T-helper 1 cell treated with Interleukin-12 subunit alpha and Interleukin-12 subunit beta and Interleukin-4 antibody, amounts not matched to agents 30 μg/mL and 1 μg/mL, for 36 hours (primary cell): ENCODE data around the gene PTPRM.

Experiments
- H3K27ac Mint-ChIP-seq: one replicate; pipeline ENCODE4 v1.8.0; 2021; ENCODE audit warnings: mild to moderate bottlenecking, mixed read lengths
- H3K27me3 Mint-ChIP-seq: one replicate; pipeline ENCODE4 v1.8.0; 2021; ENCODE audit warnings: low read depth, mixed read lengths
- H3K36me3 Mint-ChIP-seq: one replicate; pipeline ENCODE4 v1.8.0; 2021; ENCODE audit warnings: low read depth, mixed read lengths
- H3K4me1 Mint-ChIP-seq: one replicate; pipeline ENCODE4 v1.8.0; 2021; ENCODE audit warnings: low read depth, mixed read lengths
- H3K4me3 Mint-ChIP-seq: one replicate; pipeline ENCODE4 v1.8.0; 2021; ENCODE audit warnings: mild to moderate bottlenecking, moderate library complexity, mixed read lengths
- H3K9me3 Mint-ChIP-seq: one replicate; pipeline ENCODE4 v1.8.0; 2021; ENCODE audit warnings: mixed read lengths

The PTPRM gene

DNA sequence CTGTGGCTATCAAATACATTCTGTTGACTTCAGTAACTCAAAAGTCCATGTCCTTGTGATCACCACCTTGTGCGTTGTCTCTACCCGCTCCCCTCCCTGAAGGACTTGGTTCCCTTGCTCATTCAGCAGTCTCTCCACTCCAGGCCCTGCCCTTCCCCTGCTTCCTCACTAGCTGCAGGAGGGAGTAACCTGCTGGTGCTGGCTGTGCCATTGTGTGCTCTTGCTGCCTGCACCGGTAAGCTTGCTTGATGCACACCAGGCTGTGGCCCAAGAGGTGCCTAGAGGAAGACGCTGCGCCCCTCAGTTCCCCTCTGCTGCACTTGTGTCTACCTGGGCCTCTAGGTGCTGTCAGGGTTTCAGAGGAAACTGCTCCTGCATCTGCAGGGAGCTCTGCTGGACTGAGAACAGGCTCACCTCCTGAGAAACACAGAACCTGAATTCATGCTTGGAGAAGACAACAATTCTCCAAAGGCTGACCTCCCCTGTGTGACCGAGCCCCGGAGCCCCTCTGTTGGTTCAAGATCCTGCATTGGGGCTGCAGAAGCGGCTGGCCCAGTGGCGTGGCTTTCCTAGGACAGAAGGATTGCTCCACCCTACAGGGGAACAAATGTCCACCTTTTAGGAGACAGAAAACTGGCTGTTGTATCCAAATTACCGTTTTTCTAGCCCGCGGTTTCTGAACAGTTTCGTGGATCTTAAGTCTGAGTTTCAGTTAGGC, 33.6 kb downstream of the PTPRM start:
- no peaks in the 10 kb centered on the region for H3K9me3 Mint-ChIP-seq
- no peaks in the 10 kb centered on the region for H3K4me1 Mint-ChIP-seq
- no peak overlapping the region for H3K27ac Mint-ChIP-seq
- H3K4me3 Mint-ChIP-seq = no peak overlapping the region
- no peaks in the 10 kb centered on the region for H3K36me3 Mint-ChIP-seq
- H3K27me3 Mint-ChIP-seq = no peaks in the 10 kb centered on the region

DNA sequence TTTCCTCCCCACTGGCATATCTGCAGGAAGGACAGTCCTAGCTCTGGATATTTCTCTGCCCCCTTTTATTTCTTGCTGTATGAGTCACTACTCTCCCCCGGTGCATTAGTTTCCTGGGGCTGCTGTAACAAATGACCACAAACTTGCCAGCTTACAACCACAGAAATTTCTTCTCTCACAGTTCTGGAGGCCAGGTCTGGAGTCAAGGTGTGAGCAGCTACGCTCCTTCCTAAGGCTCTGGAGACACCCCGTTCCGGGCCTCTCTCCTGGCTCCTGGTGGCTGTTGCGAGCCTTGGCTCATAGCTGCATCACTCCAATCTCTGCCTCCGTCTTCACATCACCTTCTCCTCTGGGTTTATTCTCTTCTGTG, 34.1 kb downstream of the PTPRM start:
- Mint-ChIP-seq H3K27ac (no peak overlapping the region), H3K27me3 (no peaks in the 10 kb centered on the region), H3K4me1 (no peaks in the 10 kb centered on the region), H3K9me3 (no peaks in the 10 kb centered on the region), H3K4me3 (no peak overlapping the region), H3K36me3 (no peaks in the 10 kb centered on the region)

DNA sequence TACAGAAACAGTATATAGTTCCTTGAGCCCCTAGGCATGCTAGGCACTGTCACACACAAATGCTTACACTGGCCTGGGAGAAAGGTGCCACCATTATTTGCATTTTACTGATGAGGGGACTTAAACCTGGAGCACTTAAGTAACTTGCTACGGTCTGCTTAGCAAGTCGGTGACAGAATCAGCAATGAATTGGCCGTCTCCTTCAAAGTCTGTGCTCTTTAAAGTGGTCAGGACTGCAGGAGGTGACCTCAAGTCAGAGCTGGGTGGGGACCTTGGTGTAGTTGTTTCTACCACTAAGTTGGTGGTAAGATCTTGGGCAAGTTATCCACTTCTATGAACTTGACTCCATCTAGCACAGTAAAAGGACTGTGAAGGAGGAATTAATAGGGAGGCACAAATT, 34.8 kb downstream of the PTPRM start:
- no peaks in the 10 kb centered on the region for H3K36me3 Mint-ChIP-seq

DNA sequence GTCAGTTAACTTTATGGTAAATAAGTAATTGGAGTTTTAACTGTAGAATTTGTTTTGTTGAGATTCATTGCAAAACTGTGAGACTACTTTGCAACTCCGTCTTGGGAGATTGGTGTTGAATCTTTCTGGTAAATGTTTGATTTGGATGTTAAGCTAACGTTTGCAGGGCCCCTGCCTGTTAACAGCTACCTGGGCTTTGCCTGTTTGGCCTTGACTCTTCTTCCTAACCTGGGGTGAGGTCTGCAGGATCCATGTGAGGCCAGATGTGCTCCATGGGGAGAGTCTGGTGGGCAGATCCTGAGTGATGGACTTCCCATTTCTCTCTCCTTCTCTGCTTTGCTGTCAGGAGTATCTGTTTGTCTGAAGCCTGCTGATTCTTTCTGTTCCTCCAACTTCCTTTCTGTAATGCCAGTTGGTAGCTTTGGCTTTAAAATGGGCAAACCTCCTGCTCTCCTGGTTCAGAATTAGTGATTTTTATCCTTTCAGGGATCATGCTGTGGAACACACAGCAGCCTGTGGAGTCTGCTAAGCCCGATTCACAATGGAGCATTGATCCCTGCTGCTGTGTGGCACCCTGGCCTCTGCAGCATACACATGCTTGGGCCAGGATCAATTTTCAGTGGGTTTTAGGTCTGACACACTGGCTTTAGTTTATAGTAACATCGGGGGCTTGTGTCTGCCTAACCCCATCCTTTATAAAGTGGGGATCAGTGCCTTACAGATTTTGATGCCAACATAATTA, 36.3 kb downstream of the PTPRM start:
- Mint-ChIP-seq H3K27ac (no peak overlapping the region), H3K9me3 (no peaks in the 10 kb centered on the region), H3K4me3 (no peak overlapping the region), H3K27me3 (no peaks in the 10 kb centered on the region), H3K36me3 (no peaks in the 10 kb centered on the region), H3K4me1 (no peaks in the 10 kb centered on the region)

More for the DNA sequence above, 34.8 kb downstream of the PTPRM start:
- Mint-ChIP-seq H3K4me3 (no peak overlapping the region), H3K4me1 (no peaks in the 10 kb centered on the region), H3K9me3 (no peaks in the 10 kb centered on the region), H3K27ac (no peak overlapping the region), H3K27me3 (no peaks in the 10 kb centered on the region)

DNA sequence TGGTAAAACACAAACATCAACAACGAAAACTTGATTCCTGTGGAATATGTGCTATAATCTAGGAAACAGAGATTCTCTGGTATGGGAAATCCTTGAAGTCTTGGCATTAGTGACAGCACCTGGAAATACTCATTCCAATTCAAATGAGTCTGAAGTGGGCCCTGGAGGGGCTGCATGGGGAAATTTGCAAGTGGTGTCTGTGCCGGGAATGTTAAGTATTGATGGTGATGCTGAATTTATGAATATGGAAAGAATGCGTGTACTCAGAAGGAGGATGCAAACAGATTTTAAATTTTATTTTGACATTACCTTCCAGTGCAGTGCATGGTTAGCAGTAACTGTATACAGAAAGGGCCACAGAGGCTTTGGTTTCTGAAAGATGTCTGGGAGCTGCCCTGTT, 37.2 kb downstream of the PTPRM start:
- Mint-ChIP-seq H3K9me3 (no peaks in the 10 kb centered on the region), H3K27me3 (no peaks in the 10 kb centered on the region), H3K36me3 (no peaks in the 10 kb centered on the region), H3K4me1 (no peaks in the 10 kb centered on the region), H3K4me3 (no peak overlapping the region), H3K27ac (no peak overlapping the region)

DNA sequence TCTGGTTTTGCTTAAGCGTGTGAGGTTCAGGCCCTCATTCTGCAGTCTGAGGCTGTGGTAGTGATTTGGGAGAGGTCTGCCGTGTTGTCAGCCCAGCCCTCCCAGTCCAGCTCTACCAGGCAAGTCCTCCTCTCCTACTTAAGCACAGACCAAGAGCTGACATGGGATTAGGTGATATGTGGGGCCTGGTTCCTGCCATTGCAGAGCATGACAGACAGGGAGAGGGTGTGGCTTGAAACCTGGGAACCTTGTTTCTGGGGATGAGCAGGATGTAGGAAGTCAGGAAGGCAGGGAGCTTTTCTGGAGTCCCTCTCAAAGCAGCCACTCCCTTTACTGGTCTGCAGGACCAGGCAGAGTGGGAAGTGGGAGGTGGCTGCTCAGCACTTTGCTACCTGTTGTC, 38.6 kb downstream of the PTPRM start:
- no peaks in the 10 kb centered on the region for H3K9me3 Mint-ChIP-seq
- H3K27me3 Mint-ChIP-seq = no peaks in the 10 kb centered on the region
- H3K4me3 Mint-ChIP-seq = no peak overlapping the region
- no peaks in the 10 kb centered on the region for H3K36me3 Mint-ChIP-seq
- no peak overlapping the region for H3K27ac Mint-ChIP-seq
- H3K4me1 Mint-ChIP-seq = no peaks in the 10 kb centered on the region

DNA sequence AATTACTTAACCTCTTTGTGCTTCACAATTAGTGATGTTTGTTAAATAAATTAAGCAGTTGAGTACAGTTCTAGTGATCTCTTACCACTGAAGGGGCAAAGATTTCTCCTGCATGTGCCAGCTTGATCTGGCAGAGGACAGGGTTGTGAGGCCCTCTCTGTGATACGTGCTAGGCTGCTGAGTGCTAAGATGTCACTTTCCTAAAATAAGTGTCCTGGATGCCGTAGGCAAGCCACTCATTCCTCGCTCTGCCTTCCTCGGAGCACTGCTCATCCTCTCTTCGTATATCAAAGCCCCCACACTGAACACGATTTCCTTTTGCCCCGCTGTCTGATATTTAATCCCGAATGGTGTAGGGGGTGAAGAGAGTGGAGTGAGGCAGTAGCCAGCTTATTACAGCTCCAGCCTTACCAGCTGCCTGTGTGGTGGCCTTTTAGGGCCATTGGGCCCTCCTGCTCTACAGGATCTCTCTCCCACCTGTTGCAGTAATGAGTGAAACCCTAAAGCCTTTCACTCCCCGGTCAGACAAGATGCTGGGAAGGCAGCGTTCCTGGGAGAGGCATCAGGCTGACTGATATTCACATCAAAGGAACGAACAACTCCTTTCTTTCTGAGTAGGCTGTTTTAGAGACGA, 40.5 kb downstream of the PTPRM start:
- Mint-ChIP-seq H3K27me3 (no peaks in the 10 kb centered on the region), H3K36me3 (no peaks in the 10 kb centered on the region), H3K27ac (no peak overlapping the region), H3K4me3 (no peak overlapping the region), H3K9me3 (no peaks in the 10 kb centered on the region), H3K4me1 (no peaks in the 10 kb centered on the region)

DNA sequence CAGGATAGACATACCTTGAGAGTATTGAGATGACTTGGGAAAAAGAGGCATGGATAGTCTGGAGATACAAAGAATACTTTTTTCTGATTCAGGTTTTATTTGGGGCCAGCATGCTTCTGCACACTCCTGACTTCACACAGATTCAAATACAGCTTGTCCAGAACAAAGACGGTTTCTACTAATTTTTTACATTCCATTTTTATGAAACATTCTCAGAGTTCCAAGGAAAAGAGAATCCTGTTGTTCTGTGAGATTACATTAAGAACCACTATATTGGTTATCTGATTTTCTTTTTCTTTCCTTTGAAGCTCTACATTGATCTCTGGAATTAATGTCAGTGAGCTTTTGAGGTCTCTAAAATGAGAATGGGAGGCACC, 41.0 kb downstream of the PTPRM start:
- H3K4me3 Mint-ChIP-seq = no peak overlapping the region
- H3K36me3 Mint-ChIP-seq = no peaks in the 10 kb centered on the region
- H3K4me1 Mint-ChIP-seq = no peaks in the 10 kb centered on the region
- H3K27me3 Mint-ChIP-seq = no peaks in the 10 kb centered on the region
- H3K9me3 Mint-ChIP-seq = no peaks in the 10 kb centered on the region
- H3K27ac Mint-ChIP-seq = no peak overlapping the region

DNA sequence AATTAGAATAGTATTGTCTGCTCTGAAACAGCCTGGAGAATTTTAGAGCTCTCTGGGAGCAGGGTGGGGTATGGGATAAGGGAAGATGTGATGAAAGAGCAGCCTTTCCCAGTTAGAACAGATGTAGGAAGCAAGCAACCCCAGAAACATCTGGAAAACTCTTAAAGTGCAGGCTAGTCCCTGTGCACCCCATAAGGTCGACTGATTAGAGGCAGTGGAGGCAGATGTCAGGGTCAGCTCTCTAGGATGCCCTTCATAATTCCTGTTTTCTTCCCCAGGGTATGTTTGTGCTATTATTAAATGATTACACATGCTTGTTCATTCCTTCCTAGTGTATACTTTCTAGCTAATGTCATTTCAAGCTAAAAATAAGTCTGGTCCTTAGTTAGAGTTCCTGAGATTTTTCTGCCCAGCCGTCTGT, 41.7 kb downstream of the PTPRM start:
- H3K27ac Mint-ChIP-seq = no peak overlapping the region
- no peaks in the 10 kb centered on the region for H3K36me3 Mint-ChIP-seq

DNA sequence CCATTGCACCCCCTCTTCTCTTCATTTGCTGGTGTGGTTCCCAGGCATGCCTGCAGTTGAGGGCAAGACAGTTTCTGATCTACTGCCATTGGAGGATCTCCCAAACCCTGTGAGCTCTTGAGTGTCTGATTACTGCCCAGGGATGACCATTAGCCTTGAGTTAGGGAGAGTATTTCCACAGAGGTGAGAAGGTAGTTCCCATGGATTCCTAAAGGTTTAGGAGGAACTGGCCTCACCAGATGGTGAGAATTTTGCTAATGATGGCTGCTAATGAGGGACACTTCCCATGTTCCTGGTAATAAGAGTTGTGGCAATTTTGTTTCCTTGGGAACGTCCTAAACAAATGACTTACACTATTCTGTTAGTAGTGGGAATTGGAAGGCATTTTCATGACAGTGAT, 42.5 kb downstream of the PTPRM start:
- H3K27ac Mint-ChIP-seq = no peak overlapping the region
- no peak overlapping the region for H3K4me3 Mint-ChIP-seq
- H3K27me3 Mint-ChIP-seq = no peaks in the 10 kb centered on the region
- H3K36me3 Mint-ChIP-seq = no peaks in the 10 kb centered on the region
- no peaks in the 10 kb centered on the region for H3K9me3 Mint-ChIP-seq
- no peaks in the 10 kb centered on the region for H3K4me1 Mint-ChIP-seq

More for the DNA sequence above, 41.7 kb downstream of the PTPRM start:
- Mint-ChIP-seq H3K9me3 (no peaks in the 10 kb centered on the region), H3K27me3 (no peaks in the 10 kb centered on the region), H3K4me1 (no peaks in the 10 kb centered on the region), H3K4me3 (no peak overlapping the region)

DNA sequence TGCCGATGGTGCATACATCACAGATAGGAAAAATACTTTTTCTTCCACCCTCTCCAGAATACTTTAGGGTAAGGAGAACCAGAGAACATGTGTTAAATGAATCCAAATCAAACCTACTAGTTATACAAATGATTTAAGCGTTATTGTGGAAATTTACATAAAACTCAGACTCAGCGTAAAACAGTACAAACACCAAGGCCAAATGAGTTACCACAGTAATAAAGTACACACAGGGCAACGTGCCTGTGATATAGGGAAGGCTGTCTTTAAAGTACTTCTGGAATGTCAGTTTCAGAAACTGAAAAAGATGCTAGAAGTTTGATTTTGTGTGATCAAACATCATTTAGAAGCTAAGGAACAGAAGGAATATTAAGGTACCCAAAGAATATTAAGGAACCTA, 46.9 kb downstream of the PTPRM start:
- no peaks in the 10 kb centered on the region for H3K9me3 Mint-ChIP-seq
- no peak overlapping the region for H3K4me3 Mint-ChIP-seq
- no peaks in the 10 kb centered on the region for H3K27me3 Mint-ChIP-seq
- no peaks in the 10 kb centered on the region for H3K36me3 Mint-ChIP-seq
- no peaks in the 10 kb centered on the region for H3K4me1 Mint-ChIP-seq
- no peak overlapping the region for H3K27ac Mint-ChIP-seq

DNA sequence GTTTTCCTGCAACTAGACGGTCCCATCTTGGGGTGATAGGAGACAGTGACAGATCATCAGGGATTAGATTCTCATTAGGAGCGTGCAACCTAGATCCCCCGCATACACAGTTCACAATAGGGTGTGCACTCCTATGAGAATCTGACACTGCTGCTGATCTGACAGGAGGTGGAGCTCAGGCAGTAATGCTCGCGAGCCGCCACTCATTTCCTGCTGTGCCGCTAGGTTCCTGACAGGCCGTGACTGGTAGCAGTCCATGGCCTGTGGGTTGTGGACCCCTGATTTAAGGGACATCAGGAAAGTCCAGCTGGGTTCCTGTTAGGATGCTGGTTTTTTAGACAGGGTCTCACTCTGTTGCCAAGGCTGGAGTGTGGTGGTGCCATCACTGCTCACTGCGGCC, 48.7 kb downstream of the PTPRM start:
- Mint-ChIP-seq H3K9me3 (no peaks in the 10 kb centered on the region), H3K4me1 (no peaks in the 10 kb centered on the region), H3K27me3 (no peaks in the 10 kb centered on the region), H3K36me3 (no peaks in the 10 kb centered on the region), H3K27ac (no peak overlapping the region), H3K4me3 (no peak overlapping the region)

DNA sequence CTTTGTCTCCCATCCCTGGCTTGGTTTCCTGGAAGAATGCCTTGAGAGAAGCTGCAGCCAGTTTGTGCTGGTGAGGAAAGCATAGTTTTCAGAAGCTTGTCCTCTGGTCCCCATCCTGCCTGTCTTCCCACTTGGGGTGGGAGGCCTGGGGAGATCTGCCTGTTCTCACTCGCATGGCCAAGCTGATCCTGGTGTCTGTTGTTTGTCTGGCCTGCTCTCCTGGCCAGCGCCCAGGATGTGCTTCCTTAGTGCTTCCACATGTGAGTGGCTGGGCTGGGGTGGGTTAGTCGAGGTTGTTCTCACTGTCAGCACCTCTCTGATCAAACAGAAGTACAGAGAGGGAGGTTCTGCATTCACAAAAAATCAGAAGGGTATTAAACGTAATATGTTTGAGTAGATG, 49.5 kb downstream of the PTPRM start:
- Mint-ChIP-seq H3K4me3 (no peak overlapping the region), H3K4me1 (no peaks in the 10 kb centered on the region), H3K27ac (no peak overlapping the region), H3K36me3 (no peaks in the 10 kb centered on the region), H3K27me3 (no peaks in the 10 kb centered on the region), H3K9me3 (no peaks in the 10 kb centered on the region)

DNA sequence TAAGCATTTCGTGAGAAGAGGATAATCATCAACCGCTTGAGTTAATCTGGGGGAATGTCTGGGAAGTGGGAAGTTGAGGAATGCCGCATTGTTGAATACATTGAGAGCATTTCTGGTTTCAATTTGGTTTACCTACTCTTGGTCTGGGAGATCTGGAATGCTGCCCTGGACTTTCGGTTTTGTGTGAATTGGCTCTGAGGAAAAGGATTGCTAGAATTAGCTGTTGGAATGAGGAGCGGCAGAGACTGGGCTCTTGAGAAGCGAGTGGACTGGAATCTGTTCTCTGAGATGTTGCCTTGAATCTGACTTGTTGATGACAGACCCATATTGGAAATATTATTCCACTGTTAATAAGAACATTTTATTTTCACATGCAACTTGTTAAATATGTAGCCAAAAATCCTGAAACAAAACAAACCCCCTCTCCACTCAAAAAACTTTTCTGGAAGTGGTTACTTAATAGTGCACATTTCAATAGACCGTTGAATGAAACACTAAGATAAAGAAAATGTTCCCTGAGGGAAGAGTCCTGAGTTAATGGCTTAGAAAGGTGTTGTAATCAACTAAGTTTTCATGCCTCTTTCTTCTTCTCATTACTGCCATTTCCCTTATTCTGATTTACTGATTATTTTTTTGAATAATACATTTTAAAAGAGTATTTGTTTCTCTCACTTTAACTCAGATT, 50.8 kb downstream of the PTPRM start:
- Mint-ChIP-seq H3K27ac (no peak overlapping the region), H3K36me3 (no peaks in the 10 kb centered on the region), H3K4me1 (no peaks in the 10 kb centered on the region), H3K27me3 (no peaks in the 10 kb centered on the region), H3K9me3 (no peaks in the 10 kb centered on the region), H3K4me3 (no peak overlapping the region)
